Activated CD4-positive, CD25-positive, alpha-beta regulatory T cell treated with anti-CD3 and anti-CD28 coated beads, Interleukin-2, amount 50 U/mL, for 16 hours (primary cell): ENCODE data around the gene DGKI.

Source experiments
- DNase-seq: peaks from one replicate; pipeline ENCODE4 v3.0.0-alpha.2; 2020; ENCODE audit warnings: low read depth, low spot score

Gene DGKI

GRCh38 chr7:137871170-137871915, 24.6 kb upstream of the DGKI start:
- no peak for DNase-seq

GRCh38 chr7:137870684-137871083, 23.9 kb upstream of the DGKI start:
- no peak for DNase-seq

- no peak for DNase-seq
Measured at GRCh38 chr7:137870078-137870477, 23.3 kb upstream of the DGKI start.

DNA sequence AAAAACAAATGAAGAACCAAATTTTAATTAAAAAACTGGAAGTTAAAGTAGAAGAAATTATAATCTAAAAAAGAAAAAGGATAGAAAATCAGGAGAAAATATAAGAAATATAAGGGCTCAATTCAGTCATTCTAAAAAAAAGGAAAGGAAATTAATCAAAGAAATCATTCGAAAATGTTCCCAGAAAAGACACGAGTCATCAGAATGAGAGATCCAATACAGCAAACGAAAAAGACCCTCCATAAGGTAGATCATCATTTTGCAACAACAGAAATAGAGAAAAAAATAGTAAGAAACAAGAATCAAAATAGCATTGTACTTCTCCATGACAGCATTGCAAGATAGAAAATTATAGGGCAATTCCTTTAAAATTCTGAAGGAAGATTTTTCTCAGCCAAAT, 22.5 kb upstream of the DGKI start:
- DNase-seq, result no peak

DNA sequence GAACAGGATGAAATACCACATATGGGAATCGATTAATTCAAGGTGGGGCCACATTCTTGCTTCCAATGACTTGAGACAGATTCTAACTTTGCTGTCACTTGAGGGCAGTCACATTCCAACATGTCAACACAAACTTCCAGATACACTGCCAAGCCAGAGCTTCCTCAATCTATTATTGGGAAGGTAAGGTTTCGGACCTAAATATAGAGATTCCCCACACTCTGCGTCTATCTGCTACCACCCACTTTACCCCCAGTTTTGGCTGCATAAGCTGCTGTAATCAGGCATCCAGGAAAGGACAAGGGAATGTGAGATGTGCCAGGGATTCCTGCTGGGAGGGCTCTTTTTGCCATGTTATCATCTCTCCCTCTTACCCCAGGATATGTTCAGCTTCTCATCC, 20.5 kb upstream of the DGKI start:
- no peak for DNase-seq

DNA sequence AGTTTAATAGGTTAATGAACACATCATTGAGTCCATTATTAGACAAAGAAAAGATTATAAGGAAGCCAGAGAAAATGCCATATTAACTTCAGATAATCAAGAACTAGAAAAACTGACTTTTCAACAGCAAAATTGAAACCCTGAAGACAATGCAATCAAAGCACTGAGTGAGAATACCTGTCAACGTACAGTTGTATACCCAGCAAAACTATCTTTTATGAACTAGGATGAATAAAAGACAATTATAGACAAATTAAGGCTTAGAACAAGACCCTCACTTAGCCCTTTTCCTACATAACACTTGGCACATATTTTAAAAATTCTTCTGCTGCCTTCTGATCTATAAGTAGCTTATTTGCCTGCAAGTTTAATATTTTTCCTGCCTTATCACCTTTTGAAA, 19.0 kb upstream of the DGKI start:
- no peak for DNase-seq

DNA sequence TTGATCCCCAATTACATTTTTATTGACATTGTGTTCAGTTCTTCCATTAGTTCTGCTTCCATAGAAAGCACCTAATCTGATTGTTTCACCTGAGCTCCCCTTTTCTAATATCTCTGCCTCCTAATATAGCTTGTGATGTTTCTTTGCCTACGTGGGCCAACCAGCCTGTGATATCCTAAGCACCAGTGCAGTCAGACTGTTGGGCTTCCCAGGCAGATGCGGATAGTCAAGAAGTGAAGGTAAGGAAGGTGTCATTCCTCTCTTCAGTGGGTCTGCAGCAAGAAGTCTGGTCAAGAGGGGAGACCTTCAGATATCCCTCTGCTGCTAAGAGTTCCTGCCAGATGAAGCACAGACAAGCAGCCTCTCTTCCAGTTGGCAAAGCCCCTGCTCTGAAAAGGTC, 16.2 kb upstream of the DGKI start:
- DNase-seq, result no peak

GRCh38 chr7:137862358-137862757, 15.6 kb upstream of the DGKI start:
- no peak for DNase-seq

DNA sequence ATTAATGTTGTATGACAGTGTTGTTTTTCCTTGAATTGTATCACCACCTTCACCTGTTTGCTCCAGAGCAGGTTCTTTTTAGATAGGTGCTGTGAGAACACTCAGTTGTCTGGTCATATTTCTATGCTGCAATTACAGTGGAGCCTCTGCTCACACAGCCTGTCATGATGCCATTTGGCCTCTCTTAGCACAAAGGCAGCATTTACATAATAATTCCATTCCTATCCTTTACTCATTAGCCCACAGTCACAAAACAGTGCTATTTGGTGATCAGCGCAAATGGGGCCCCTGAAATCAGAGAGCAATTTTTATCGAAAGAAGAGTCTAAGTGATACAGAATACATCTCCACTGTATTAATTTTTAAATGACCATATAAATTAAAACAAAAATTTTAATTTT, 13.8 kb upstream of the DGKI start:
- DNase-seq, result no peak

DNA sequence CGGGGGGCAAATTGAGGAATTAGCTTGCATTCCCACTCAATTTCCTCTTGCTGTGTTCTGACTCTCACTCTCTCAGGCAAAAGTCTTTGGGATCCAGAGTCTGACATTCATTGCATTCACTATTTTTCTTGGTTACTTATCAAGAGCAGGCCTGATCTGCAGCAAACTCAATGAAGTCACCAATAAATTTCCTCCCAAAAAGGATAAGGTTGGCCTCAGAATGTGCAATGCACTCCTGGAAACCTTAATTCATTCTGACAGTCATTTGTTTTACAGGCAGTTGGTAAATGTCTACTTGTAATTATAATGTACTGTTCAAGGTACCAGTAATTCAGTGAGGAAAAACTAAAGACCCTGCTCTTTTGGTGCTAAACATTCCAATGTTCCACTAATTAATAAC, 6.3 kb upstream of the DGKI start:
- no peak for DNase-seq

DNA sequence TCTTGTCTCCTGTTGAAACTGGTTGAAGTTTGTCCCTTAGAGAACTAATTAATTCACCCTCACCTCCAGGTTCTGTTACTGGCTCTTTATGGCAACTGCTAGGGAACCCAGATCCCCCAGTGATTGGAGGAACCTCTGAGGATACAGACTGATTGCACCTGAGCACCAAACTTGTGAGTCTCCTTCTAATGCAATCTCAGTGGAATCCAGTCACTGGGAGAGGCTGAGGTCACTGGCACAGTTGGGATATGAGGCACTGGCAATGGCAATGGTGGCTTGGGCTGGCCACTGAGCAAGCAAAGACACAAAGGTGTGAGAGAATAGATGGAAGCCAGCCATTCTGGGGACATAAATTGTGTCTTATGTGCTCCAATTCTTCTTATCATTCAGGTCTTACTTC, 5.3 kb upstream of the DGKI start:
- no peak for DNase-seq

DNA sequence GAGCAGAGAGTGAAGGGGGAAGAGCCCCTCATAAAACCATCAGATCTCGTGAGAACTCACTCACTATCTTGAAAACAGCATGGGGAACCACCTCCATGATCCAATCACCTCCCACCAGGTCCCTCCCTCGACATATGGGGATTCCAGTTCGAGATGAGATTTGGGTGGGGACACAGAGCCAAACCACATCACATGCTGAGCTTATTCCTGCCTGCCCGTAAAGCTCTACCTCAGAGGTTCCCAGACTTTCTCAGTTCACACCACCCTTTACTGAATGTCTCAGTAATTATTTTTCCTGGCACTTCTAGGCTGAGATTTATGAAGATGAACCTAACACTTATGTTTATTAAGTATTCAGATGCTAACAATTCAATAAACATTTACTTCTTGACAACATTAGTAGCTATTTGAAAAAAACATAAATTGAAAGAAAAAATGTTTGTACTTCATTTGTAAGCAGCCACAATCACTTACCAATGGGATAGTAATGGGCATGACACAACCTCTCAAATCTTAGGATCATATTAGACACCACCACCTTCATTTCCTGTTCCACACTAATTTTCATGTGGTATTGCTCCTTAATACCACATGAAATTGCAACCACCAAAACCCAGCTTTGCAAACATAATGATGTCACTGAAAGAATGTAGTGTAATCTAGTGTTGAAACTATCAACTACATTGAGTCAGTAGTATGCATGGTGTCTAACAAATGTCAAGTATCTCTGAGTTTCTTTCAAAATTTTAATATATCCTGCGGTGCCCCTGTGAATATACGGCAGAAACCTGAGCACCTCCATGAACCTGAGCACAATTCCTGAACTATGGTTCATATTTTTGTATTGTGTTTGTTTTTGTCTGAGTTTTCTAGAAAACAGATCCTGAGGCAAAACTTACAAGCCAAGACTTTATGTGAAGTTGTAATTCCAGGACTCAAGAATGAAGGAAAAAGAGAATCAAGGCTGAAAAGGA, 4.5 kb upstream of the DGKI start:
- no peak for DNase-seq

DNA sequence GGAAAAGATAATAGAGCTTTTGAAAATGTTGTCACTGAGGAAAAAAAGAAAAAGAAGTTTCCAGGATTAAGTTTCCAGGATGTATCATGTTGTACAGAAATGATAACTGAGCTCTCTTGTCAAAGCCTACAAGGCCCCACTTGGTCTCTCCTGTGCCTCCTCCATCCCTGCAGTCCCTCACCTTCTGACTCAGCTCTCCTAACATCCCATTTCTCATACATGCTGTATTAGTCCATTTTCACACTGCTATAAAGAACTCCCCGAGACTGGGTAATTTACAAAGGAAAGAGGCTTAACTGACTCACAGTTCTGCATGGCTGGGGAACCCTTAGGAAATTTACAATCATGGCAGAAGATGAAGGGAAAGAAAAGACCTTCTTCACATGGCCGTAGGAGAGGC, 3.8 kb upstream of the DGKI start:
- no peak for DNase-seq

- no peak for DNase-seq
Measured at GRCh38 chr7:137848095-137848494, 1.3 kb upstream of the DGKI start.

DNA sequence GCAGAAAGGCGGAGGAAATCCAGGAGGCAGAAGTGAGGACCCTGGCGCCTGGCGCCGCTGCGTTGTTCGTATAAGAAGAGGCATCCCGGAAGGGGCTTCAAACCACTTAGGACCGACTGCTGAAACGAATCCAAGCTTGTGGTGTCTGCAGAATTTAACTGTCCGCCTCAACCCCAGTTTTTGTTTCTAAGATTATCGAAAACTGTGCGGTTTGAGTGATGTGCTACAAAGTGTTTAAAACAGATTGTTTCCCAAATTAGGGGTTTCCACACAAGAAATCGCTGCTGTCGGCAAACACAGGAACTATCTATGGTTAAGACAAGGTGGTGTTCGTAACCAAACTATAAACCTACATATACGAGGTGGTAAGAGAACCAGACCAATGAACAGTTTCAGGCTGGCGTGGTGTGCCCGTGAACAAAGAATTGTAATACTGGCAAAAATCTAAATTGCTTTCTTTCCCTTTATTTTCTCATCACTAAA, 835 bp upstream of the DGKI start:
- DNase-seq, result no peak

DNA sequence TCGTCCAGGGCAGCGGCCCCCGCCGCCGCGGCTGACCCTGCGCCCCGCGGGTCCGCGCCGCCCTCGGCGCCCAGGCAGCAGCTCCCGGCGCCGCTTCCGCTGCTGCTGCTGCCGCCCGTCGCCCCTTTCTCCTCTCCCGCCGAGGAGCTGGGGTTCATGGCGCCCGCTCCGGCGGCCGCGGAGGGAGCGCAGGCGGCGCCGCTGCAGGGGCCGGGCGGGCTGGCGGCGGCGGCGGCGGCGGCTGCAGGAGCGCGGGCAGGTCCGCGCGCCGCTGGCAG, 286 bp downstream of the DGKI start:
- no peak for DNase-seq

DNA sequence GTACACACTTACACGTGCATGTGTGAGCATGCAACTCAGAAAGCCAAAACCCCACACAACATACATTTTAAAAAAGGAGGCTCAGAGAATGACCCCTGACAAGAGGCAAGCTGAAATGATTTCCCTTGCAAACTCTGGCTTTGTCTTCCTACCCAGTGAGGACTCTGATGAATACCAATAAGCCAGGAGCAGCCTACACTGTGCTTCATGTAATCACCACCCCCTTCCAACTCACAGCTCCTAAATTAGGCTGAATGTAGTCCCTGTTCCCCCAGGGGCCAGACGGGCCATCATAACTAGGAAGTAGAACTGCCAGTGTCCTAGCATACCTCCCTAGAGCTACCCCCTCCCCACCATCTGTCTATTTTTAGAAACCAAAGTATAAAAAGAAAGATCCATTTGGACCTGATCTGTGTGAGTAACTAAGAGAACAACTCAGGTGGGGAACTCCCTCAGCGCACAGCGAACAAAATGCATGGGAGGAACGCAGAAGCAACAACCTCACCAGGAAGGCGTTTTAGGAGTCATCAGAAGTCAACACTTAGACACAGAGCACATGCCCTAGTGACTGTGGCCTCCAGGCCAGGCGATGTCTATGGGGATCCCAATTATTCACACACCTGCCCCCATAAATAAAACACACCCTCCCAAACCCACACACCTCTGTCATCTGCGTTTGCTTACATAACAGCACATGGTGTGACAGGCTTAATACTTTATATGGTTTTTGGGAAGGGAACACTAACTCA, 1.9 kb downstream of the DGKI start:
- DNase-seq, result no peak

GRCh38 chr7:137839903-137840779, 6.6 kb downstream of the DGKI start:
- no peak for DNase-seq

DNA sequence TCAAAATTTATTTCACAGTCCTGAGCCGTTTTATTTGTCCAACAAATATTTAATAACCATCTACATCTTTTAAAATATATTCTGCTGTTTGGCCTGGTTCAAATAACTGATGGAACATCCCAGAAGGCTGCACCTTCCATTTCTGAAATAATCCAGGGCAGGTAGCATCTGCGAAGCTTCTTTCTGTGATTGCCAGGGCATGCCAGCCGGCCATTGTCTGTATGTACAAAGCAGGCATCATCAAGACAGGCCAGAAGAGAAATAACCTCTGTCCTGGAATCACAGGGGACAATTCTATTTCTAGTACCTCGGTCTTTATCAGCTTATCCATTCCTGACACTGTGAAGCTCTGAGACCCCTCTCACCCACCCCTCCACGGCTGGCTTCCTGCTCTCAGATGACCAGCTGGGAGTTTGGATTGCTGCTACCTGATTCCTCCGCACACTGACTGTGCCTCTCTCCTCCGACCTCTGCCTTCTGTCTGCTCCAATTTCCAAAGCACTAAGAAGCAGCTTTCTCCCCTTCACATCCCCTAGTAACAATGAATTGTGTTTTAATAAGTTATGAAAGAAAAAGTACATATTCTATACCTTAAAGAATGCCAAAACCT, 8.0 kb downstream of the DGKI start:
- no peak for DNase-seq

DNA sequence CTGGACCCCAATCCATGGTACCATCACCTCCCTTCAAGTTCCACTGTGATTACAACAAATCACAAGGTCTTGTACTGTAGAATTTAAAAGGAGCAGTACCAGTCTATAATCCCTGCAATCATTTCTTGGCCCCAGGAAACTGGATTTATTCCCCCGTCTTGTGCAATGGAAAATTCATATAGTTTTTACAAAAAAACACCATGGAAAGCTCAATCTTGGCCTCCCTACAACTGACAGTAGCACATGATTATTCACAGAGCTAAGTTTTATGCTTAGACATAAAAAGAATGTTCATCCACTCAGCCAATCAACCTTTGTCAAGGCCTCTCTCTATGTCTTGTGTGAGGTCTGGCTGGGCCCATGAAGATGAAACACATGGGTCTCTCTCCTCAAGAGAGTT, 10.2 kb downstream of the DGKI start:
- DNase-seq, result no peak

DNA sequence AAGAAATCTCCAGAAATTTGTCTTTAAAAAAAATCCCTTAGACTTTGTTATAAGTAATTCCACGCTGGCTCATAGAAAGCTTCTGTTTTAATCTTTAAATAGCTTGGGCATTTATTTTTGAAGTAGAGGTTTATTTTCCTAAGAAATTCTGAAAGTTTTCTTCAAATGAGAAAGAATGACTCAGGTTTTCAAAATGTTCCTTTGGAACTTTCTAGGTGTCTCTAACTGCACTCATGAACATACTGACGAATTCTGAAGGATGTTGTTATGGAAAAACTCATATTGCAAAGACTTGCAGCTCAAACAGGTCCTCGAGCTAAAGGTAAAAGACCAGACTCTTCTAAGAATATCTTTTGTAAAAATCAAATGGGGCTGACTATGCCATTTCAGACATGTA, 10.7 kb downstream of the DGKI start:
- DNase-seq, result no peak
